Calu3 (cell line): ENCODE results near the gene RNF130. TPM values are rescaled to one million over a fixed set of nuclear protein-coding genes. Genes with fewer than 3 reads are reported as not detected.

Experiments used
- BruUV-seq: library from RNA; stranded (reverse); fragments of 400-500 nt; replicated peaks from 2 replicates; lab custom pipeline; 2021; lab: Mats Ljungman, UMichigan
- CTCF ChIA-PET: fragments of 300-600 bp; sonication (Branson Sonifier 250); formaldehyde crosslinking; loops from one replicate; lab custom pipeline; 2022; ENCODE audit warnings: antibody characterized with exemption; lab: Charles Lee
- DNase-seq: peaks from one replicate; pipeline ENCODE4 v3.0.0; 2022
- H3K27ac Mint-ChIP-seq: one replicate; pipeline ENCODE4 v1.8.0; 2022; ENCODE audit warnings: mixed read lengths; ENCODE audit not compliant: unreplicated experiment
- H3K27me3 Mint-ChIP-seq: one replicate; pipeline ENCODE4 v1.8.0; 2022; ENCODE audit warnings: mixed read lengths; ENCODE audit not compliant: unreplicated experiment
- H3K36me3 Mint-ChIP-seq: one replicate; pipeline ENCODE4 v1.8.0; 2022; ENCODE audit warnings: mild to moderate bottlenecking, moderate library complexity, mixed read lengths; ENCODE audit not compliant: insufficient read depth, unreplicated experiment
- H3K4me1 Mint-ChIP-seq: one replicate; pipeline ENCODE4 v1.8.0; 2022; ENCODE audit warnings: mild to moderate bottlenecking, low read depth, mixed read lengths; ENCODE audit not compliant: unreplicated experiment
- H3K4me3 Mint-ChIP-seq: one replicate; pipeline ENCODE4 v1.8.0; 2022; ENCODE audit warnings: mild to moderate bottlenecking, low read depth, moderate library complexity, mixed read lengths; ENCODE audit not compliant: unreplicated experiment
- H3K9me3 Mint-ChIP-seq: one replicate; pipeline ENCODE4 v1.8.0; 2022; ENCODE audit warnings: low read depth, mixed read lengths; ENCODE audit not compliant: unreplicated experiment
- CTCF ChIP-seq: fragments of 200-600 bp; IDR thresholded peaks from one replicate; pipeline ENCODE4 v1.8.0; 2022; ENCODE audit warnings: antibody characterized with exemption; ENCODE audit not compliant: unreplicated experiment
- intact Hi-C: fragments of 100-400 bp; cut with micrococcal nuclease; formaldehyde crosslinking; loops from one replicate; pipeline ENCODE4 v1.10.0; 2022; ENCODE audit not compliant: unreplicated experiment
- total RNA-seq: library from RNA; stranded (reverse); gene quantifications from 2 replicates; pipeline ENCODE4 v1.2.3, GENCODE V29; 2022

The RNF130 gene
- total RNA-seq, 1 experiment from 2014 or later = 34.0 TPM

GRCh38 chr5:180043377-180043776 is 28.2 kb downstream of the RNF130 start:
- Mint-ChIP-seq H3K36me3 (no peaks in the 10 kb centered on the region), H3K27me3 (no peaks in the 10 kb centered on the region), H3K4me1 (no peaks in the 10 kb centered on the region), H3K9me3 (peaks cover 2% of the 10 kb centered on the region), H3K27ac (no peak overlapping the region), H3K4me3 (no peak overlapping the region)
- TF ChIP-seq CTCF = no peak
- BruUV-seq = no TSS peak
- CTCF ChIA-PET = no interaction called here
- no peak for DNase-seq
- intact Hi-C loops = no loop called here

- H3K4me1 Mint-ChIP-seq = no peaks in the 10 kb centered on the region
- no peak overlapping the region for H3K4me3 Mint-ChIP-seq
- no peaks in the 10 kb centered on the region for H3K27me3 Mint-ChIP-seq
- BruUV-seq = no TSS peak
- TF ChIP-seq CTCF = no peak
- CTCF ChIA-PET = no interaction called here
- H3K36me3 Mint-ChIP-seq = no peaks in the 10 kb centered on the region
- H3K27ac Mint-ChIP-seq = no peak overlapping the region
- intact Hi-C loops = no loop called here
- no peaks in the 10 kb centered on the region for H3K9me3 Mint-ChIP-seq
- no peak for DNase-seq
Measured at GRCh38 chr5:180041301-180042274, 30.0 kb downstream of the RNF130 start.

GRCh38 chr5:180040287-180041214 is 31.0 kb downstream of the RNF130 start:
- Mint-ChIP-seq H3K4me3 (no peak overlapping the region), H3K4me1 (no peaks in the 10 kb centered on the region), H3K9me3 (peaks cover 3% of the 10 kb centered on the region), H3K27me3 (no peaks in the 10 kb centered on the region), H3K36me3 (no peaks in the 10 kb centered on the region), H3K27ac (no peak overlapping the region)
- DNase-seq = no peak
- no peak for TF ChIP-seq CTCF
- intact Hi-C loops = no loop called here
- CTCF ChIA-PET = no interaction called here
- BruUV-seq = no TSS peak

GRCh38 chr5:180035206-180035931 is 36.2 kb downstream of the RNF130 start:
- no peak for DNase-seq
- H3K36me3 Mint-ChIP-seq = no peaks in the 10 kb centered on the region
- CTCF ChIA-PET = no interaction called here
- no peak overlapping the region for H3K4me3 Mint-ChIP-seq
- BruUV-seq = no TSS peak
- intact Hi-C loops = no loop called here
- H3K9me3 Mint-ChIP-seq = peaks cover 5% of the 10 kb centered on the region
- H3K27ac Mint-ChIP-seq = no peak overlapping the region
- no peaks in the 10 kb centered on the region for H3K27me3 Mint-ChIP-seq
- TF ChIP-seq CTCF = no peak
- no peaks in the 10 kb centered on the region for H3K4me1 Mint-ChIP-seq
